GM19372 (cell line): Measurements from ENCODE around the gene CTSV.
A peak's percentile ranks its signal among the peaks of the same experiment; 100 is the strongest.
"Not testable (repeated sequence)": the region's sequence is repeated elsewhere in the genome, so short reads cannot be mapped to it uniquely, and the experiment has no call there.

Experiments used
- ATAC-seq: cut with Tn5 transposase; IDR thresholded peaks from one replicate; pipeline ENCODE4 v1.9.1; 2021; ENCODE audit warnings: mild to moderate bottlenecking, low read depth, moderate library complexity; ENCODE audit not compliant: unreplicated experiment

CTSV gene

GRCh38 chr9:97045300-97045699 is 6.4 kb upstream of the CTSV start:
- ATAC-seq, result no peak

DNA sequence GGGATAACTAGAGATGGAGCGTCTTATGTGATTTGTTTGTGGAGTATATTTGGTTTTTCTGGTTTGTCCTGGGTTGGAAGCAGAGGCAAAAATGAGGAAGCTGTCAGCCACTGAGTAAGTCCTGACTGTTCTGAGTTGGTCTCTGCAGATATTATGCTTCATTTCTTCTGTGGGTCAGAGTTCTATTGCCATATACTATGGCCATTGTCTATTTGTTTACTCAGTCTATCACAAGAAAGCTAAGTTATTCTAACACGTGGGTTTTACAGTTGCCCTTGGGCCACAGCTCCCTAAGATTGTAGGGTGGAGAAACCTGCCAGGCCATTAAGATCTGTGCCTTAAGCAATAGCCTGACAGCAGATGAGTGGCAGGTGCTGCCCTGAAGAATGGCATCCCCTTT is 3.0 kb upstream of the CTSV start:
- ATAC-seq, result no peak

GRCh38 chr9:97039514-97039860 is 545 bp upstream of the CTSV start:
- no peak for ATAC-seq

DNA sequence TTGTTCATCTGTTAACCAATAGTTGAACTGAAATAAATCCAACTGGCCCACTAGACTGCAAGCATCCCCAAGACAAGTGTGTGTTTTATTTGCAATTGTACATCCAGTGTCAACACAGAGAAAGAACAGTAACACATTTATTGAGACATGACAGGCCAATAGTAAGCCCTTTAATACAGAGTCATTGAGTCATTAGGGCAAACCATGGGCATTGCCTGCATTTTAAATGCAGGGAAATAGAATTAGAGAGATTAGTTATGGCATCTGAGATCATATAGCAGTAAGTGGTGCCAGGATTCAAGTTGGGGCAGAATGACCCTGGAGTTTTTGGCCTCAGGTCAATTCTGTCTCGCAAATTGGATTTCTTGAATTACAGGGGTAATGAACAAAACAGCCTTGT is 15.4 kb downstream of the CTSV start:
- ATAC-seq, result not testable (repeated sequence)

DNA sequence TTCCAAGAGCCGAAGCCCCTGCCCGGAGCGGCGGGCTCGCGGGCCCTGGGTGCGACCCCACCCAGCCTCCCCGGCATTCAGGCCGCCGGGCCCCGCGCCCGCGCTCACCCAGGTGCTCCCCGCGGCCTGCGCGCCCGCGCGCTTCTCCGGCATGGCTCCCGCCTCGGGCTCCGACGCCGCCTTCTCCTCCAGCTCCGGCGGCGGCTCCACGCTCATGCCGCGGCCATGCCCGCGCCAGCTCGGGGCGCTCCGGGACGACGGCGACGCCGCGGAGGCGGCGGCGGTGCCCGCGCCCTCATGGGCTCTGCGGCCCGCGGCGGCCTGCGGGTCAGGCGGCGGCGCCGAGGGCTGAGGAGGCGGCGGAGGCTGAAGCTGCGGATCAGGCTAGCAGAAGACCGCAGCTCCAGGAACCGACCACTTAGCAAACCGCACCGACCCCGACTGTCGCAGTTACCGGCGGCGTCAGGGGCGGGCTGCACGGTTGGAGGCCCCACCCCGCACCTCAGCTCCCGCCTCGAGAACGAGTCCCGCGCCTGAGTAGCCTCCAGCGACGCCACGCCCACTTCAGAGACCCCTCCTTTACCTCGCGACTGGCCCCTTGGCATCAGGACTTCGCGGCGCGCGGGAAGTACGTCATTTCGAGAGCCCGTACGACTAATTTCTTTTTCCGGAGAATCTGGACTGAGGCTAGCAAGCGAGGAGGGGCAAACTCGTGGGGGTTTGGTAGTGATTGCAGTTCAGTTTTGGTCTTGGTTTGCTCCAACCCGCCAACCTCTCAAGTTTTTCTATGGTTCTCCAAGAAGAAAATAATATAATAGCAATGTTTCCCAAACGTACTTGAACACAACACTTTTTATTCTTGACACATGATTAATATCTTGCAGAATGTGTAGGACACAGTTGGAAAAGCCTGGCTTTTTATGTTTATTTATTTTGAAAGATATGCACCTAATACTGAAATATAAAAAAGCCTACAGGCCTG is 25.5 kb downstream of the CTSV start:
- ATAC-seq, result peak; percentile 82

- peak; percentile 50 for ATAC-seq
Observed at GRCh38 chr9:97012617-97013016, 26.3 kb downstream of the CTSV start.

- not testable (repeated sequence) for ATAC-seq
Observed at GRCh38 chr9:97002195-97002594, 36.7 kb downstream of the CTSV start.

- not testable (repeated sequence) for ATAC-seq
Observed at GRCh38 chr9:97001338-97001737, 37.6 kb downstream of the CTSV start.

DNA sequence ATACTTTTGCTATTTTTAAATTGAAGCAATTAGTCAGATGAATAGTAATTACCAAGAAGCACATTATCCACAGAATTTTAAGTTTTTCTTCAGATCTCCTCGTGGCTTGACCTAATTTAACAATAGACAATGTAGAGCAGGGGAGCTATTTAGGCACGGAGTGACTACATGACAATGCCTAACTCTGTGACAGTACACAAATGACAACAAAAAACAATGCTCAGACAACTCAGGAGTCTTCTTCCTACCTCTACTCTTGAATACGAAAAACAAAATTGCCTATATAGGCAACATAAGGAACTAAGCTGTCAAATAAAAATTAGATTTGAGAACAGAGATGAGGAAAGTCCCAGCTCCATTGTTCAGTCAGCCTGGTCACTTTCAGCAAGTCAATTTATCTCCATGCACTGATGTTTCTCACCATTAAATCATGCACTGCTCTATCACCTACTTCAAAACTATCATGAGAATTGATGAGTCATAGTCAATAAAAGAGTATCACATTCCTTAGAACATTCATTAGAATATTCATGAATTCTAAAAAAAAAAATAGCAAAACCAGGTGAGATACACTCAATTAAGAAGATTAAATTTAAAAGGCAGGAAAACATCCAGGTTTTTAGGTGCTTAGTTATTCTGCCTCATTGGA is 38.7 kb downstream of the CTSV start:
- ATAC-seq, result not testable (repeated sequence)

DNA sequence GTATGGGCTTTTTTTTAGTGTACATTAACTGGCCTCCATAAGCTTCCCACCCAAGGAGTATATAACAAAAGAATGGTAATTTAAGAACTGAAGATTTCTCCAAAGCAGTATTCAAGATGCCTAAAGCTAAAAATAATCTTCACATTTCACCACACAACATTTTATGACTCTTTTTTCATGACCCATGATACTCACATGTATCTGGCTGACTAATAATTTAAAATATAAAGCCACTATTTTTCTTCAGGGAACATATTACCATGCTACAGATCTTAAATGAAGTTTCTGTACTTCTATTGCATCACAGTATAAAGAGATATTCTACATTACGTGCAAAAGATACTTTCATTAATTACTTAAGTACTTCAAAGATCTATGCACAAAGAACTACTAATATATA is 39.2 kb downstream of the CTSV start:
- ATAC-seq, result not testable (repeated sequence)

GRCh38 chr9:96997009-96997701 is 41.8 kb downstream of the CTSV start:
- ATAC-seq, result not testable (repeated sequence)

GRCh38 chr9:96994531-96995016 is 44.4 kb downstream of the CTSV start:
- not testable (repeated sequence) for ATAC-seq

- ATAC-seq, result not testable (repeated sequence)
Observed at GRCh38 chr9:96992303-96992702, 46.6 kb downstream of the CTSV start.

- not testable (repeated sequence) for ATAC-seq
Observed at GRCh38 chr9:96989747-96990318, 49.1 kb downstream of the CTSV start.

- ATAC-seq, result not testable (repeated sequence)
Observed at GRCh38 chr9:96984887-96985286, 54.1 kb downstream of the CTSV start.

GRCh38 chr9:96984139-96984538 is 54.8 kb downstream of the CTSV start:
- ATAC-seq, result not testable (repeated sequence)

DNA sequence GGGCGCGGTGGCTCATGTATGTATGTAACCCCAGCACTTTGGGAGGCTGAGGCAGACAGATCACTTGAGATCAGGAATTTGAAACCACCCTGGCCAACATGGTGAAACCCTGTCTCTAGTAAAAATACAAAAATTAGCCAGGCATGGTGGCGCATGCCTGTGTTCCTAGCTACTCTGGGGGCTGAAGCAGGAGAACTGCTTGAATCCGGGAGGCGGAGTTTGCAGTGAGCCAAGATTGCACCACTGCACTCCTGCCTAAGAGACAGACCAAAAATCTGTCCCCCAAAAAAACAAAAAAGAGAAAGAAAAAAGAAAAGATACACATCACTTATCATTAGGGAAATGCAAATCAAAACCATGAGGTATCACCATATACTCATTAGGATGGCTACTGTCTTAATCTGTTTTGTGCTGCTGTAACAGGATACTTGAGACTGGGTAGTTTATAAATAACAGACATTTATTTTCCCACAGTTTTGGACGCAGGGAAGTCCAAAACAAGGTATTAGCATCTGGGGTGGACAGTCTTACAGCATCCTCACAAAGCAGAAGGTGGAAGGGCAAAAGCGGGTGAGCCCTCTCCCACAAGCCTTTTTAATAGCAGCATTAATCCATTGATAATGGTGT is 55.3 kb downstream of the CTSV start:
- ATAC-seq, result not testable (repeated sequence)
